GM12878 (cell line): ENCODE data around the gene IREB2. TPM values are rescaled to one million over a fixed set of nuclear protein-coding genes. Genes with fewer than 3 reads are reported as not detected.

ENCODE experiments used
- ATAC-seq: fragments of 200-7000 bp; cut with Tn5 transposase; 3 replicates; pipeline ENCODE4 v1.9.1; 2020; ENCODE audit warnings: mild to moderate bottlenecking, moderate library complexity
- BruUV-seq: library from RNA; stranded (reverse); fragments of 400-500 nt; replicated peaks from 2 replicates; lab custom pipeline; 2021; lab: Mats Ljungman, UMichigan
- CTCF ChIA-PET: fragments of 300-600 bp; sonication (Branson Sonifier 250); formaldehyde crosslinking; extraction: SDS; loops from one replicate; lab custom pipeline; 2021; ENCODE audit warnings: inconsistent platforms; lab: Yijun Ruan, JAX
- POLR2A ChIA-PET: fragments of 350-600 bp; formaldehyde crosslinking; extraction: SDS; loops from one replicate; lab custom pipeline; 2021; ENCODE audit warnings: inconsistent platforms; lab: Charles Lee
- RAD21 ChIA-PET: fragments of 300-600 bp; sonication (Branson Sonifier 250); formaldehyde crosslinking; loops from one replicate; lab custom pipeline; 2023; ENCODE audit warnings: antibody characterized with exemption; ENCODE audit not compliant: unreplicated experiment; lab: Charles Lee
- SMC1A ChIA-PET: fragments of 300-600 bp; sonication (Branson Sonifier 250); formaldehyde crosslinking; loops from one replicate; lab custom pipeline; 2023; ENCODE audit not compliant: unreplicated experiment, uncharacterized antibody; lab: Charles Lee
- DNase-seq: peaks from one replicate; pipeline ENCODE4 v3.0.0-alpha.2; 2011; ENCODE audit warnings: low read depth, low spot score
- FAIRE-seq: peaks from 3 replicates; lab custom pipeline; 2011; peaks lifted over from hg19 to GRCh38; lab: Jason Lieb, UNC
- H2AFZ ChIP-seq: 2 replicates; pipeline ENCODE4 v1.6.0; 2011; ENCODE audit warnings: low read depth, low read length, control low read depth; ENCODE audit not compliant: control insufficient read depth
- H3K27ac ChIP-seq: 2 replicates; pipeline ENCODE4 v1.5.1; 2011; ENCODE audit warnings: control low read depth; ENCODE audit not compliant: control insufficient read depth, insufficient read depth
- H3K27me3 ChIP-seq, 2 experiments: replicated peaks in 1 of 2; 2 replicates each; pipeline versions ENCODE4 v1.6.0 to v1.6.1; 2011; ENCODE audit warnings: low read length in 1 of 2; ENCODE audit not compliant: control insufficient read depth in 2 of 2, insufficient read depth in 2 of 2
- H3K36me3 ChIP-seq, 2 experiments: 2 replicates each; pipeline ENCODE4 v1.5.1; 2011; ENCODE audit warnings: low read length in 1 of 2; ENCODE audit not compliant: control insufficient read depth in 2 of 2, insufficient read depth in 2 of 2
- H3K4me1 ChIP-seq: 2 replicates; pipeline ENCODE4 v1.6.1; 2011; ENCODE audit warnings: mild to moderate bottlenecking, low read length, moderate library complexity, mixed read lengths; ENCODE audit not compliant: control insufficient read depth, insufficient read depth
- H3K4me2 ChIP-seq: 2 replicates; pipeline ENCODE4 v1.6.0; 2011; ENCODE audit warnings: control low read depth; ENCODE audit not compliant: control insufficient read depth, insufficient read depth
- H3K4me3 ChIP-seq: fragments of 200-600 bp; sonication (generic); 2 replicates; pipeline ENCODE4 v1.5.1; 2016
- H3K79me2 ChIP-seq: 2 replicates; pipeline ENCODE4 v1.6.0; 2011; ENCODE audit warnings: low read length; ENCODE audit not compliant: control insufficient read depth, insufficient read depth
- H3K9ac ChIP-seq: 2 replicates; pipeline ENCODE4 v1.8.0; 2011; ENCODE audit warnings: low read length, control low read depth, mixed read lengths; ENCODE audit not compliant: control insufficient read depth, insufficient read depth
- H3K9me3 ChIP-seq: replicated peaks from 3 replicates; pipeline ENCODE4 v1.5.1; 2011; ENCODE audit warnings: mild to moderate bottlenecking, low read length; ENCODE audit not compliant: control insufficient read depth, insufficient read depth
- H4K20me1 ChIP-seq: 2 replicates; pipeline ENCODE4 v1.6.0; 2011; ENCODE audit not compliant: control insufficient read depth, insufficient read depth
- MYB ChIP-seq: fragments of 150-350 bp; IDR thresholded peaks from 2 replicates; pipeline ENCODE4 v1.6.1; 2014; ENCODE audit warnings: mild to moderate bottlenecking, low read depth, low read length, borderline replicate concordance
- PAX5 ChIP-seq: IDR thresholded peaks from 2 replicates; pipeline ENCODE4 v1.6.1; 2011; ENCODE audit warnings: low read depth, low read length, borderline replicate concordance
- PML ChIP-seq: IDR thresholded peaks from 2 replicates; pipeline ENCODE4 v1.6.1; 2012; ENCODE audit warnings: low read length, inconsistent platforms
- POLR2AphosphoS5 ChIP-seq: IDR thresholded peaks from 2 replicates; pipeline ENCODE4 v1.6.1; 2011; ENCODE audit warnings: mild to moderate bottlenecking, low read length, inconsistent platforms
- WGBS: methylation state at CpG from one replicate; pipeline ENCODE4 v1.1.6; 2016; ENCODE audit warnings: low lambda C conversion rate; ENCODE audit not compliant: insufficient replicate concordance, insufficient coverage; ENCODE audit errors: missing lambda C conversion rate; 5-methylcytosine and 5-hydroxymethylcytosine counted together
- in situ Hi-C: fragments of 300-500 bp; cut with MboI; formaldehyde crosslinking; loops from 9 replicates; pipeline ENCODE4 v1.14.3; 2018; ENCODE audit warnings: mixed read lengths
- intact Hi-C: fragments of 100-400 bp; cut with micrococcal nuclease; formaldehyde crosslinking; loops from one replicate; pipeline ENCODE4 v1.14.2; 2022; ENCODE audit not compliant: unreplicated experiment
- polyA plus RNA-seq, 11 experiments: library from polyadenylated mRNA; depleted of rRNA in 4 of 11; unstranded in 6 of 11; stranded (reverse) in 5 of 11; fragments of >200 nt; fragmentation: Nextera tagmentation in 4 of 11; fragmentation: Illumina TruSeq in 1 of 11; extraction: Ambion mirVana in 4 of 11; extraction: Trizol in 1 of 11; gene quantifications; 1 replicate in 1 of 11; 2 replicates in 10 of 11; pipeline versions ENCODE4 v1.2.1 to v1.2.3, GENCODE V29; 2011 to 2016; ENCODE audit warnings: inconsistent platforms in 2 of 11, missing spikeins in 2 of 11, low read depth in 1 of 11
- total RNA-seq, 4 experiments: library from RNA; depleted of rRNA in 3 of 4; stranded (reverse); fragments of >200 nt in 3 of 4; fragmentation: Illumina TruSeq in 1 of 4; extraction: Trizol in 1 of 4; gene quantifications; 2 replicates each; pipeline versions ENCODE4 v1.2.1 to v1.2.3, GENCODE V29; 2013 to 2021

The IREB2 gene
- total and polyA plus RNA-seq, 10 of the 15 experiments (the other 5 are each of a cell fraction or from before 2014, with no cell fraction given) = 13.0 to 52.4 (median 24.4) TPM

DNA sequence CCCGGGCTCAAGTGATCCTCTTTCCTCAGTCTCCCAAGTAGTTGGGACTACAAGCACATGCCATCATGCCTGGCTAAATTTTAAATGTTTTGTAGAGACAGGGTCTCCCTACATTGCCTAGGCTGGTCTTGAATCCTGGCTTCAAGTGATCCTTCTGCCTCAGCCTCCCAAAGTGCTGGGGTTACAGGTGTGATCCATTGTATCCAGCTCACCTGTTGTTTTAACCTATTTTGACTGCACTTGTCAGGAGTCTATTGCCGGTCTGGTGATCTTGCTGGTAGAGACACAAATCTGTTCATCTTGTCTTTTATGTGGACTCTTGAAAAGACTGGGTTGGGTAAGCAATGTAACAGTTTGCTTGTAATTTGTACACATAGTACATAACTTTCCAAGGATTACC, 7.9 kb downstream of the IREB2 start:
- Histone ChIP-seq H3K9me3 (no peaks in the 10 kb centered on the region), H3K27me3 (no peaks in the 10 kb centered on the region), H3K4me2 (no peak overlapping the region), H4K20me1 (peaks cover 5% of the 10 kb centered on the region; the same call in 1 of the 2 replicates), H3K27ac (no peak overlapping the region), H3K4me3 (no peak overlapping the region), H3K36me3 (peaks cover 8 to 17% of the 10 kb centered on the region in 2 experiments; a peak in 3 of 4 replicates), H2AFZ (no peak overlapping the region), H3K79me2 (peaks cover 72% of the 10 kb centered on the region), H3K9ac (no peak overlapping the region), H3K4me1 (0 out of 2 replicates have a peak, but pooled peaks cover 3% of the 10 kb centered on the region)
- TF ChIP-seq PML (no peak), PAX5 (no peak)
- ChIA-PET CTCF (no interaction called here), SMC1A (no interaction called here), RAD21 (no interaction called here), POLR2A (no interaction called here)
- FAIRE-seq = no peak
- in situ Hi-C loops = no loop called here
- 100% methylated on average over 2 of the region's 2 CpGs for WGBS
- intact Hi-C loops = no loop called here
- no peak for DNase-seq
- BruUV-seq = no TSS peak
- no peak for ATAC-seq

DNA sequence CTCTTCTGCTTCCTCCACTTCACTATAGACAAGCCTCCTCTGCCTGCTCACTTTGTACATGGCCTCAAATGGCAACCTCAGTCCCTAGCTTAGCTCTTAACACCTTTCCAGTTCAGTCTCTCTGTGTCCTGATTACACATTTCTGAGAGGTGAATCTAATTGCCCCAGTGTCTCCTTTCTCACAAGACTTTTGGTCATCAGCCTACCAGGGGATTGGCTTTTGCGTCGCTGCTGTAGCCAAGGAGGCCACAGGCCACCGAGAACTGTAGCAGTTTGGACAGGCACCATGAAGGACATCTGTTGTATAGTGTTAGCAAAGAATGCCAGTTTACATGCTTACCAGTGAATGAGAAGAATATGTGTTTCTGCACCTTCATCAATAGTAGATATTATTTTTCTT, 8.5 kb downstream of the IREB2 start:
- H3K4me1 ChIP-seq = no peaks in the 10 kb centered on the region
- in situ Hi-C loops (no loop called here), intact Hi-C loops (no loop called here)
- peaks cover 5% of the 10 kb centered on the region; the same call in 1 of the 2 replicates for H4K20me1 ChIP-seq
- no peaks in the 10 kb centered on the region for H3K9me3 ChIP-seq
- peaks cover 69% of the 10 kb centered on the region for H3K79me2 ChIP-seq
- H2AFZ ChIP-seq = no peak overlapping the region
- H3K9ac ChIP-seq = no peak overlapping the region
- 0 out of 2 replicates have a peak, but pooled peaks have one; percentile 29 for TF ChIP-seq POLR2AphosphoS5
- TF ChIP-seq MYB = no peak
- peaks cover 8 to 17% of the 10 kb centered on the region in 2 experiments; a peak in 3 of 4 replicates for H3K36me3 ChIP-seq
- no TSS peak for BruUV-seq
- ChIA-PET SMC1A (no interaction called here), POLR2A (interaction anchor here (1.1 kb wide), 1 partner anchor 8 kb away, joined by 3 read pairs; the partner anchor contains the start of gene IREB2), CTCF (interaction anchor here (0.8 kb wide), 1 partner anchor 15 kb away, joined by 3 read pairs; no protein-coding TSS in a partner anchor), RAD21 (no interaction called here)
- 98% methylated on average over 3 of the region's 3 CpGs for WGBS
- no peak overlapping the region for H3K27ac ChIP-seq
- FAIRE-seq (no peak), DNase-seq (no peak), ATAC-seq (no peak)
- no peak overlapping the region for H3K4me2 ChIP-seq
- H3K4me3 ChIP-seq = no peak overlapping the region
- H3K27me3 ChIP-seq = no peaks in the 10 kb centered on the region
